ENCODE results near the gene CADM1. TPM values are rescaled to one million over a fixed set of nuclear protein-coding genes. Genes with fewer than 3 reads are reported as not detected.

Gene CADM1
- total and polyA plus RNA-seq, 10 of the 15 experiments (the other 5 are each of a cell fraction or from before 2014, with no cell fraction given): 0.03 to 0.48 (median 0.15) TPM; not detected in 3

GRCh38 chr11:115421352-115421991 is 82.7 kb downstream of the CADM1 start:
- no peaks in the 10 kb centered on the region for H3K79me2 ChIP-seq (ENCODE audit: control insufficient read depth, insufficient read depth, low read length)
- H3K4me2 ChIP-seq (ENCODE audit: control insufficient read depth, insufficient read depth): no peak overlapping the region
- ChIA-PET RAD21 (ENCODE audit: unreplicated experiment) (no interaction called here), CTCF (interaction anchor here (1.4 kb wide), 1 partner anchor 80 kb away, joined by 3 read pairs; no protein-coding TSS in a partner anchor), POLR2A (no interaction called here), SMC1A (ENCODE audit: uncharacterized antibody, unreplicated experiment) (interaction anchor here (1.0 kb wide), 1 partner anchor 26 kb away, joined by 3 read pairs; no protein-coding TSS in a partner anchor)
- H4K20me1 ChIP-seq (ENCODE audit: control insufficient read depth, insufficient read depth): no peaks in the 10 kb centered on the region
- no peak overlapping the region for H3K27ac ChIP-seq (ENCODE audit: control insufficient read depth, insufficient read depth)
- H3K4me1 ChIP-seq (ENCODE audit: control insufficient read depth, insufficient read depth, low read length): no peaks in the 10 kb centered on the region
- H3K27me3 ChIP-seq (replicated peaks in 1 of 2; ENCODE audit: control insufficient read depth in 2 of 2, insufficient read depth in 2 of 2, low read length in 1 of 2): no peaks in the 10 kb centered on the region; a peak in 1 of 4 replicates
- in situ Hi-C loops (cut with MboI): no loop called here
- FAIRE-seq: no peak
- H3K9me3 ChIP-seq (replicated peaks; ENCODE audit: control insufficient read depth, insufficient read depth, low read length): no peaks in the 10 kb centered on the region
- no peak overlapping the region for H3K4me3 ChIP-seq
- no peak for DNase-seq (ENCODE audit: low read depth, low spot score)
- intact Hi-C loops (cut with micrococcal nuclease; ENCODE audit: unreplicated experiment): no loop called here
- no TSS peak for BruUV-seq (replicated peaks)
- no peak for TF ChIP-seq SIX5 (IDR thresholded peaks at IDR 0.05; ENCODE audit: low read depth, low read length, severe bottlenecking)
- TF ChIP-seq ATF3 (IDR thresholded peaks at IDR 0.05; ENCODE audit: borderline replicate concordance, extremely low read depth, low read depth, low read length): no peak
- TF ChIP-seq, protein P1, sequence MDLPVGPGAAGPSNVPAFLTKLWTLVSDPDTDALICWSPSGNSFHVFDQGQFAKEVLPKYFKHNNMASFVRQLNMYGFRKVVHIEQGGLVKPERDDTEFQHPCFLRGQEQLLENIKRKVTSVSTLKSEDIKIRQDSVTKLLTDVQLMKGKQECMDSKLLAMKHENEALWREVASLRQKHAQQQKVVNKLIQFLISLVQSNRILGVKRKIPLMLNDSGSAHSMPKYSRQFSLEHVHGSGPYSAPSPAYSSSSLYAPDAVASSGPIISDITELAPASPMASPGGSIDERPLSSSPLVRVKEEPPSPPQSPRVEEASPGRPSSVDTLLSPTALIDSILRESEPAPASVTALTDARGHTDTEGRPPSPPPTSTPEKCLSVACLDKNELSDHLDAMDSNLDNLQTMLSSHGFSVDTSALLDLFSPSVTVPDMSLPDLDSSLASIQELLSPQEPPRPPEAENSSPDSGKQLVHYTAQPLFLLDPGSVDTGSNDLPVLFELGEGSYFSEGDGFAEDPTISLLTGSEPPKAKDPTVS (IDR thresholded peaks at IDR 0.05; ENCODE audit: low read depth, low read length): no peak
- no peak for TF ChIP-seq HDAC6 (IDR thresholded peaks at IDR 0.05; ENCODE audit: unreplicated experiment)
- TF ChIP-seq EED (IDR thresholded peaks at IDR 0.05; ENCODE audit: low read depth): no peak
- no peak for TF ChIP-seq FOS (IDR thresholded peaks at IDR 0.05; ENCODE audit: borderline replicate concordance, extremely low read depth, insufficient read length)
- TF ChIP-seq USF2 (IDR thresholded peaks at IDR 0.05; ENCODE audit: borderline replicate concordance, low read depth, low read length): no peak
- TF ChIP-seq ZNF217 (IDR thresholded peaks at IDR 0.05): no peak
- TF ChIP-seq GABPA (IDR thresholded peaks at IDR 0.05; ENCODE audit: low read depth): no peak
- TF ChIP-seq PRDM15 (CRISPR knock-in tag; IDR thresholded peaks at IDR 0.05): no peak
- H3K36me3 ChIP-seq (ENCODE audit: control insufficient read depth in 2 of 2, insufficient read depth in 2 of 2, low read length in 1 of 2): no peaks in the 10 kb centered on the region
- H2AFZ ChIP-seq (ENCODE audit: control insufficient read depth, low read depth, low read length): no peak overlapping the region
- no peak overlapping the region for H3K9ac ChIP-seq (ENCODE audit: control insufficient read depth, insufficient read depth, low read length)
- WGBS (ENCODE audit: insufficient coverage, insufficient replicate concordance, low lambda C conversion rate, missing lambda C conversion rate): 32% methylated on average over 9 of the region's 9 CpGs
- ATAC-seq: no peak
